SHP77 treated with DMSO at 0.1 percent for 48 hours (cell line): ENCODE data around the gene DBP.

Experiments used
- DNase-seq: peaks from one replicate; lab custom pipeline; 2025; lab: John Stamatoyannopoulos, UW

The DBP gene

DNA sequence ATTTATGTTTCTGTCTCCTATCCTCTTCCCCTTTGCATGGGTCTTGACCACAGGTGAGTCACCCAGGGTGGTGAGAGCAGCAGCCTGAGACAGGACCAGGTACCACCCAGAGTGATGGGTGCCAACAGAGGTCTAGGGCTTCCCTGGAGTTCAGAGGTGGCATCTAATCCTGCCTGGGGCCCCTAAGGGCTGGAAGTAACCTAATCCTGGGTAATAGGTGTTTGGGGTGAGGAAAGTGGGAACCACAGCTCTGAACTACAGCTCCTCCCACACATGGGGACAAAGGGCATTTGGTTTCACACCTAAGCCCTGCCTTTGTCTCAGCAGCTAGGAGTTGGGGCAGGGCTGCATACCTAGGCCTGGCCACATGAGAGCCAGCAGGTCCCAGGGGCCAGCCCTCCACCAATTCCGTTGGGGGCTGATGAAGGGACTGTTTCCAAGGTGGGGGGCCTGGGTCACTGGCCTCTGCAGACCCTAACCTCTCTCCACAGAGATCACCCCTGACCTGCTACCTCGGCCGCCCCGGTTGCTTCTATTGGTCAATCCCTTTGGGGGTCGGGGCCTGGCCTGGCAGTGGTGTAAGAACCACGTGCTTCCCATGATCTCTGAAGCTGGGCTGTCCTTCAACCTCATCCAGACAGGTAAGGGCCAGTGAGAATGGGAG, 9.8 kb downstream of the DBP start:
- DNase-seq, result no peak

DNA sequence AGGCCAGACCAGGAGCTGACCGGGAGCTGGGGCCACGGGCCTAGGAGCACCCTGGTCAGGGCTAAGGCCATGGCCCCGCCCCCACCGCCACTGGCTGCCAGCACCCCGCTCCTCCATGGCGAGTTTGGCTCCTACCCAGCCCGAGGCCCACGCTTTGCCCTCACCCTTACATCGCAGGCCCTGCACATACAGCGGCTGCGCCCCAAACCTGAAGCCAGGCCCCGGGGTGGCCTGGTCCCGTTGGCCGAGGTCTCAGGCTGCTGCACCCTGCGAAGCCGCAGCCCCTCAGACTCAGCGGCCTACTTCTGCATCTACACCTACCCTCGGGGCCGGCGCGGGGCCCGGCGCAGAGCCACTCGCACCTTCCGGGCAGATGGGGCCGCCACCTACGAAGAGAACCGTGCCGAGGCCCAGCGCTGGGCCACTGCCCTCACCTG, 11.3 kb downstream of the DBP start:
- DNase-seq, result no peak

DNA sequence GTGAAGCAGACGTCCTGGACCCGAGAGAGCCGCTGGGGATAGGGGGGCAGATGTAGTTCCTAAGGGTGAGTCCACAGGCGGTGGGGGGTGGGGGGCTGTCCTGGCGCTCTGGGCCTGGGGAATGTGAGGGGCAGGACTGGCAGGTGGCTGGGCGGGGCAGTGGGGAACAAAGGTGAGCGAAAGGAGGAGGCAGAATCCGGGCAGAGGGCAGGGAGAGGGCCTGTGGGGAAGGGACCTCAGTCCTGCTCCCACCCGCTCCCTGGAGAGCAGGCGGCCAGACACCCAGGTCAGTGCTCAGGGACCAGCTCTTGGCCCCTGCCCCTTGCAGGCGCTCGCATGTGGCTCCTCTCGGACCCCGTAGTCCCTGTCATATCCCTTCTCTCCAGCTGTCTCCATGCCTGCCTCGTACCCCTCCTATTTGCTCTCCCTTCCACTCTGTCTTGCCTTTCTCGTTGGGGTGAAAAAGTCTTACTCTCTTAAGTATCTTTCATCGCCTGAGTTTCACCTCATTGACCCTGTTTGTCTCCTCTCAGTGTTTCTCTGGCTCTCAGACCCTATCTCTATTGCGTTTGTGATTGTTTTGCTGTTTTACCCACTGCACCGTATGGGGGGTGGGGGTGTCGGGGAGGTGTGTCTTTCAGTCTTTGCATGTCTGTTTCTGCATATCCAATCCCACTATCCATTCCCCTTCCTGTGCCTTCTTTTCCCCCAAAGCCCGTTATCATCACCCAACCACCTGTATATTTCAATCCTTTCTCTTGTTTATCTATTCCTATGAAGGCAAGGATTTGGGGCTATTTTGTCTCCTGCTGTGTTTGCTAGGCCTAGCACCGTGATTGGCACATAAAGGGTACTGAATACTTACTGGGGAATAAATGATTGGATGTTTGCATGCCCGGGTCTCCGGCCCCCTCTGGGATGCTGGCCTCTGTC, 12.1 kb downstream of the DBP start:
- DNase-seq, result no peak

DNA sequence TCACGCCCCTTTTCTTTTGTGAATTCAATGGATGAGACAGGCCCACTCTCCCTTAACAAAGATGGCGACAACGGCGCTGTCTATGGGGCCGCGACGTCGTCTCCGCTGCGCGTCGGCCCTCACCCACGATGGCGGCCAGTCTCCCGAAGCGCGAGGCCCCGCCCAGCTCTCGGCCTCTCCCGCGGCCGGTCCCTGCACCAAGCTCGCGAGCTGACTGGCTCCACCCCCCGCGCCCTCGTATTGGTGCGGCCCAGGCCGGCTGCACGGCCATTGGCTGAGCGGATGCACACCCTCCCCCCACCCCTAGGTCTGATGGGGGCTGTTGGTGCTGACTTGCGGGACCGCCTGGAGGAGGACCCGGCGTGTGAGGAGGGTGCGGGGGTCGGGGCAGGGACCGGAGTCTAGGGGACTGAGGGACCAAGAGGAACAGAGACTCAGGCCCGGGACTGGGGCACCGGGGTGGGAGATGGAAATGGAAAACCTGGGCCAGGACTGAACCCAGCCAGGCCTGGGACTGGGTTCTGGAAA, 13.0 kb downstream of the DBP start:
- DNase-seq, result peak; percentile 96

DNA sequence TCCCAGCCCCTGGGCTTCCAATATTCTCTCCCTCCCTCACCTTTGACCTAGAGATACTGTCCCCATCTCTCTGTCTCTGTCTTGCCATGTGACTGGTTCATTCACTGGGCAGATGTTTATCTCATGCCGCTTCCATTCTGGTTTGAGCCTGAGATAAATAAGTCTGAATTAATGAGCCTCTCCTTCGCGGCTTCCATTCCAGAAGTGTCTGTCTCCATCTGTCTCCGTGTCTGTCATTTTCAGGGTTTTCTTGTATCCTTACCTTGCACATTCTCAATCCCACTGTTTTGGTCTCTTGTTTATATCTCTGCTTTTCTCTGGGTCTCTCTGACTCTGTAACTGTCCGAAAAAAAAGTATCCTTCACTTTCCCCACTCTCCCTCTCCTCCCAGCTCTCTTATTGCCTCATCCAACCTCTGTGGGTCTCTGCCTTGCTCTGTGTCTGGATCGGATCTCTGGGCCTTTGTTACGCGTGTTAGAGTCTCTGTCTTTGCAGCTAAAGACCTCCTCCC, 13.6 kb downstream of the DBP start:
- no peak for DNase-seq

DNA sequence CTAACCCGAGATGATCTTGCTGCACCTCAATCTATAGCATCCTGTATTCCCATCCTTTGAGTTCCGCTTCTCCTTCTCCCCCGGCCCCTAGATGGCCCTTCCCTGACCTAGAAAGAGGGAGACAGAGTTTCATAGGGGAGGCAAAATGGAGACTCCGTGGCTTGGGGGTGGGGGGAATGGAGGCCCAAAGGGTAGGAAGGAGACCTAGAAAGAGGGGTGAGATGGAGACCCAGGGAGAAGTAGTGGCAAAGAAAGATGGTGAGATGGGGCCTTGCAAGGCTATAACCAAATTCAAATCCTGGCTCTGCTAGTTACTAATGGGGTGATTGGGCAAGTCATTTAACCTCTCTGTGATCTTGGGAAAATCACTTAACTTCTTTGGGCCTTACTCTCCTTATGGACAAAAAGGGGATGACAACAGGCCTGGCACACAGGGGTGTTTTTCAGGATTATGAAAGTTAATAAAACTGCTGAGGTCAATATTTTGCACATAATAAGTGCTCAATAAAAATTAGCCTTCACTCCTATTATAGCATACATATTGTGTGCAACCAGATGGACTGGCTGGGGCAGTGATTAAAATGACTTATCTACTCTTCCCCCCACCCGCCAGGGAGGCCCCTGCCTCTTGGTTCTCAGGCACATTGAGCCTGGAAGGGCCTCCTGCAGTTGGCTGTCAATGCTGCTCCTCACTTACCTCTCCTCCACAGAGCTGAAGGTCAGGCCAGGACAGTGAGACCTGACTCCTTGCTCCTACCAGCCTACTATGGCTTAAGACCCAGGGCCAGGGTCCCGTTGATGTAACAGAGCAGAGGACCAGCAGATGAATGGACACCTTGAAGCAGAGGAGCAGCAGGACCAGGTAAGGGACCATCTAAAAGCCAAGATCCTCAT, 17.2 kb downstream of the DBP start:
- DNase-seq, result no peak

DNA sequence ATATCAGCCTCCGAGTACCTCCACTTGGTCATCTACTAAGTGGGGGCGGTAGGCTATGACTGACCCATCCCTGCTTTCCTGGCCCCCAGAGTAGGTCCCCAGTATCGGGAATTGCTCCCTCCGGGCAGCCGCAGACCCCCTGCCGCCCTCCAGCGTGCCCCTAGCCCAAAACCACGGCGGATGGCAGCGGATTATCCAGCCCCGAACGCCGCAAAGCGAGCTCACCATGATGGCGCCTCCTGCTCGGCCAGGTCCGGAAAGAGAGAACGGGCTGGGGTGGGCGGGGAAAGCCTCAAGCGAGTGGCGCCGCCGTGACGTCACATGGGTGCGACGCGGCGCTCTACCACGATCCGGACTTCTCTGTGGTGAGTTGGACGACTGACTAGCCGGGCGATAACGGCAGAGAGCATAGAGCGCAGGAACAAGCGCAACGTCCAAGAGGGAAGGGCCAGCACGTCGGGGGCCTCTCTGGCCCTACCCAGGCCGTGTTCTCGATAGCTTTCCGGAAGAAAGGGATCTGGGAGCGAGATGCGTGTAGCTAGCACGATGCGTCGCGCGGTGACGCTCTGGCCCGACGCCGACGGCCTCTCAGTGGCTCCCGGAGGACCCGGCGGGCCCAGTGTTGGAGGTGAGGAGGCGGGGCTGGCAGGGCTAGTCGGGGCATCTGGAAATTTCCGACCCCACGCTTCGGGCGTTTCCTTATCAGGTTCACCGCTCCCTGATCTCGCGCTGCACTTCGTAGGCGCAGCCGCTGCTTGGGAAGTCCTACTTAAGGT, 18.1 kb downstream of the DBP start, which contains the start of the genes RPL18 and SPHK2:
Gene RPL18 (minus strand): TSS at position 263 of the 776 bp plus-strand sequence. CDS start 35 bp downstream, at position 228.
Gene SPHK2 (plus strand): TSS at position 591 of the 776 bp plus-strand sequence. CDS start 1,009 bp downstream, outside the sequence.
- DNase-seq, result peak; percentile 97

DNA sequence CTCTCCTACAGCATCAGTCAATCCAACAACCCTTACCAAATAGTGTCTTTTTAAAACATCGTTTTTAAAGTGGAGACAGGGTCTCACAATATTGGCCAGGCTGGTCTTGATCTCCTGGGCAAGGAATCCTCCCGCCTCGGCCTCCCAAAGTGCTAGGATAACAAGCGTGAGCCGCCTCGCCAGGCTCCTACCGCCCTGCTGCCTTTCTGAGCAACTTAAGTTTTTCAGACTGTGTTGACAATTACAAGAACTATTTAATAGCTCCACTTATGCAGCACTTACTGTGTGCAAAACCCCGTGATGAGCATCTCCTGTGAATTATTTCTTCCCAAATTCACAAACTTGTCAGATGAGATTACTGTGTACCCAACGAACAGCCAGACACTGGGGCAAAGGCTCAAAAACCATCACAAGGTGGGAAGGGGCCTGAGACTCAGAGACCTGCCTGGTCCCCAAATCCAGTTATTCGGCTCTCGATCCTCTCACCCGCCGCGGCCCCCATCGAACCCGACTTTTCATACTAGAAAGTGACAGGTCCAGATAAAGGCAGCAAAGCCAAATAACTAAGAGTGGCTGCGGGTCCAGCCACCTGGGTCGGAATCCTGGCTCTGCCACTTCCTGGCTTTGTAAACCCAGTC, 18.8 kb downstream of the DBP start:
- DNase-seq, result no peak

DNA sequence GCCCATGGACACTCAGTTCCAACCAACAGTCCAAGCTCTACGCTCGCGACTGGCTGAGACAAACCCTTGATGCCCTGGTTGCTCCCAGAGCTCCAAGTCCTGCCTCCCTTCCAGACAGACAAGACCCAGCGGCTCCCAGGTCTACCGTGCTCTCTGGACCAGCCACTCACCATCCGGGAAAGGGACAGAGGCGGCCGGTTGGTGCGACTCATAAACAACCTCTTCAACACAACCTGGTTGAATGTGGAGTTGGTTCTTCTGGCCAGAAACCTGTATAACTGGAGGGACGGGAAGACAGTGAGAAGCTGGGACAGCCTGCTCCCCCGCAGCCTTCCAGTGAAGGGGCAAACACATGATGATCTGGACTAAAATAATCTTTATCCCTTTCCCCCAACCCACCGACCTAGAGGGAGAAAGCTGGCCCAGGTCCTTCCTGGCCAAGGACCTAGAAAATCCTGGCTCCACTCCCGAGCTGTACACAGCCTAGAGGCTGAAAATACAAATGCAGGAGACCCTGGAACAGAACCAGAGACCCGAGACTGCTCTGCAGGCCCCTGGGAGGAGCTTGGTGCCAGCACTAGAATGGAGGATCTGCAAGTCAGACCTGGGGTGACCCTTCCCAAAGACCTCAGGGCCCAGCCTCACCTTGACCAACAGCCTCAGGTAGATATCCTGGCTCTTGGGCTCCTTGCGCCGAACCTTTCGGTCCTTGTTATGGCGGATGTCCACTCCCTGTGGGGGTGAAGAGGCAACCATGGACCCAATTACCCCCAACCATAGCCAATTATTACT, 19.8 kb downstream of the DBP start:
- DNase-seq, result no peak

DNA sequence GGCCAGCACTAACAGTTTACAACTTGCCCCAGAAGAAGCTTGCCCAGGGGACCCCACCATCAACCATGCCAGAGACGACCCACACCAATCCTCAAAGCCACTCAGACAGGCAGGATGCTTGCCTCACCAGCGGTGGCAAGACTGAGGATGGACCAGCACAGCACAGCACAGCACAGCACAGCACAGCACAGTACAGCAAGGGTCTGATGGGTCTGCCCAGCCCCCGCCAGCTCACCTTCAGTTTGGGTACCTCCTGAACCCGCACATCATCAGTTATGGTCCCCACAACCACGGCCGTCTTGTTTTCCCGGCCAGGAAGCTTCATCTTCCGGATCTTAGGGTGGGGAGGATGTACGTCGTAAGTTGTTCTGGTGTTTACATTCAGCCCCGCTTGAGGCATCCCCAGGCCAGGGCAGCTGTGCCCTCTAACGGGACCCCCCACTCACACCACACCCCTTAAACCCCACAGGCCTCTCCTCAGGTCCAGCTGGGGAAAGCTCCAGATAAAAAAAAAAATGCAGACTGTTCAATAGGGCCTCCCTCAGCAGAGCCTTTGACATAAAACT, 20.6 kb downstream of the DBP start:
- no peak for DNase-seq

DNA sequence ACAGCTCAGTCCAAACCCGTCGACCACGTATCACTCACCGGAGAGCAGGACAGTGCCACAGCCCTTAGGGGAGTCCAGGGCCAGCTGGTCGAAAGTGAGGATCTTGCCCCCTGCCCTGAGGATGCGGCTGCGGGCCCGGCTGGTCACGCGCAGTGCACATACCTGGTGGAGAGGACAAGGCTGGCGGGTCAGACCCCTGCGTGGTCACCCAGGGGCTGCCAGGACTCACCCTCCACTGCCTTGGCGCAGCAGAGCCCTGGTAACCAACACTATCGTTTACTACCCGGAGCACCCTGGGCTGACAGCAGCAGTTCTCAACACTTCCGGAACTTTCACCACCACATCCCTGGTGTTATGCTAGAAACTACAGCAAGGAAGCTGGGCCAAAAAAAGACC, 21.1 kb downstream of the DBP start:
- DNase-seq, result no peak

DNA sequence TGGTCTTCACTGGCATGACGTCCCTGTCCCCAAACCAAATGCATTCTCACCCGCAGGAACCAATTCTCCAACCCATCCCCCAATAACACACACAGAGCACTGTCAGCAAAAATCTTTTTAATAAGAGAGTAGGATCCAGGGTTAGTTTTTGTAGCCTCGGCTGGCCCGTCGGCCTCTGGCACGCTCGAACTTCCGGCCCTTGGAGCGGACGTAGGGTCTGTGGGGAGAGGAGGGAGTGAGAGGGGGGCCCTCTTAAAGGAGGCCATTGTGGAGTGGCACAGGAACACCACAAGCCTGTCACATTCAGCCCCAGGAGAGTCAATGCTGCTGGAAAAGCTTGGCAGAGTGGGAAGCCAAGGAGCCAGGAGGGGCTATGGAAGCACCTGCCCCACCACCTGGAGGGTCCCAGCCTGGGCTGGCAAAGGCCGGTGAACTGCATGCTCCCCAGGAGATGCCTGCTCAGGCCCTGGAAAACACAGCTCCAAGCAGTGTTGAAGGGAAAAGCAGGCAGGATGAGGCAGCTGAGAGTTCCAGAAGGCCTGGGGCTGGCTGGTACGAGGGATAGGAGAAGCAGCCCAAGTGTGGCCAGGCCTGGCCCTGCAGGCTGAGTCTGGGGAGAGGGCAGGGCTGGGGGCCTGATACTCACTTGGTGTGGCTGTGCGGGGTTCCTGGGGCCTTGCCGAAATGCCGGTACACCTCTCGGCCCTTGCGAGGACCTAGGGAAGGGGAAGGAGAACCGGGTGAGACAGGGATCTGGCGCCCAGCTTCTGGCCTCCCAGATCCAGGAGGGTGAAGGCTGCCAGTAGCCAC, 21.7 kb downstream of the DBP start:
- DNase-seq, result no peak

DNA sequence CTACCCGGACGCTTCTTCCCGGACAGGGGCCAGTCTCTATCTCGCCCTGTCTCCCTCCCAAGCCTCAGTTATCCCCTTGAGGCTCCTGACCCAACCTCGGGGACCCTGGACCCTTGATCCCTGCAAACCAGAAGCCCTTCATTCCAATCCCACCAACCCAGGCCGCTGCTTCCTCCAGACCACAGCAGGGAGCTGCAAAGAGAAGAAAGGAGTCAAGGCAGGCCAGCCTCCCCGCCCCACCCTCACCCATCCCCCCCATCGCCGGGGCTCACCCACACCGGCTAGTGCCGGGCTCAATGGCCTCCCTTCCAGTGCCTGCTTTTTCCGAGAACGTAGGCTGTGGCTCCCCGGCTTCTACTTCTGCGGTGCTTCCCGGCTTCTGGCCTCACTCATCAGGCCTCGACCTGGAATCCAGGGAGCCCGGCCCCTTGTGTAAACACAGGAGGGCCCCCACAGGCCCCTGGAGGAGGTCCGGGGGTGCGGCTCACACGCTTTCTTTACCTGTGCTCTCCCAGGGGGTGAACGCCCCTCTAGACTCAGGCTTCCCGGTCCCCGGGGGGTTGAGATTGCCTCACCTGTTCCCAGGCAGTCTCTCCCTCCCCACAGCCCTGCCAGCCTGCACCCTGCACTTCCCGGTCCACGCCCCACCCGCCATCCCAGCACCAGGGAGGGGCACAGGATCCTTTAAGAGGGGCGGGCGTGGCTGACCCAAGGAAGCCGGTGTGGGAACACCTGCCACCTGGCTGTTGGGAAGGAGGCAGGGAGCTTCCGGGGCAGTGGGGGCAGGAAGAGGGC, 22.5 kb downstream of the DBP start, which contains the start of gene FAM83E:
Gene FAM83E (minus strand): TSS at position 641 of the 795 bp plus-strand sequence. CDS start 1,704 bp downstream, outside the sequence.
- DNase-seq, result no peak

DNA sequence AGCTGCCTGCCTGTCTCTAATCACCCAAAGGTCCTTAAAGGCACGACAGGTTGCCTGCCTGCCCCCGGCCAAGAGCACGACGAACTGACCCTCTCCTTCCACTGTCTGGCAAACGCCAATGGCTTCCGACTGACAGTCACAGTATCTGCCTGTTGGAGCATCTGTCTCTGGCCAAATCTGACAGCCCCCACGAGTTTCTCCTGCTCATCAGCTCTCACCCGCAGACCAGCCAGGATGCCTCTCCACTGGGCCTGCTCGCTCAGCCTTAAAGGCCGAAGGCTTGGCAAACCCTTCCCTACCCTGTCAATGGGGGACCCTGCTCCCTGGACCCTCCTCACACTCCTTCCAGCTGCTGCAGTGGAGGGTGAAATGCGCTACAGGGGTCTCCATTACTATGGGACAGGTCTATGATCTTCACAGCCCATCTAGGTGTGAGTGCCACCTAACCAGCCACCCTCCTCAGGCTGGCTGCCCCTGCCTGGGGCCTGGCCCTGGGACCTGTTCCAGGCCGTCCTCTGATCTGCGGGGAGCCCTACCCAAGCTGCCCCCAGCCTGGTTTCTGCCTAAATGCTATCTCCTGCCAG, 23.2 kb downstream of the DBP start:
- DNase-seq, result no peak

DNA sequence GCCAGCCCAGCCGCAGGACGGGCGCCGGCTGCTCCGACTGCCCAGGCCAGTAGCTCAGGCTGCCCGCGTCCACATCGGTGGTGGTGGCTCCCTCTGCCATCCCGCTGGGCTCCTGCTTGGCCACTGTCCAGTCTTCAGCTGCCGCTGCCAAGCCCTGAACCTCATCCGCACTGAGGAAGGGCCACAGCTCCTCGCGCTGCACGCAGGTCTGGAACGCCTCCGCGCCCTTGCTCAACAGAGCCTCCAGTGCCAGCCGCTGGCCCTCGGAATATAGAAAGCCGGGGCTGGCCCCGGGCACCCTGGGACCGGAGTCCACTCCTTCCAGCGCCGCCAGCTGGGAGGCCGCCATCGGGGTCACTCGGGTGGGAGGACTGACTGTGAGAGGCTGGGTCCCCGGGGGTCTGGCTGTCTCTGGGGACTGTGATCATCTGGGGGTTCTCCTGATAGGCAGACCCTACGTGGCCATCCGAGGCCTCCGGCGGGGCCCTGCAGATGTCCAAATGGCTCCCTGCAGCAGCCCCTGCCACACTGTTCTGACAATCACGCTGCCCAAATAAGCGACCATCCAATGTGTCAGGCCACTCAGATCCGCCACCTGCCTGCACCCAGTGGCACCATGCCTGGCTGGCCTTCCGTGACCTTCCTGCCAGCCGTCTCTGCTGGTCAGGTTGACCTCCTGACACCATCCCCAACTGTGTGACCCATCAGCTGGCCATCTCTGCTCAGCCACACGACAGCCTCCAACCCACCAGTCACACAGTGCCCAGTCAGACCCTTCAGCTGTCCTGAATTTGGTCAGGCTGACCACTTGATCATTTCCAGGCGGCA, 23.9 kb downstream of the DBP start:
- no peak for DNase-seq

DNA sequence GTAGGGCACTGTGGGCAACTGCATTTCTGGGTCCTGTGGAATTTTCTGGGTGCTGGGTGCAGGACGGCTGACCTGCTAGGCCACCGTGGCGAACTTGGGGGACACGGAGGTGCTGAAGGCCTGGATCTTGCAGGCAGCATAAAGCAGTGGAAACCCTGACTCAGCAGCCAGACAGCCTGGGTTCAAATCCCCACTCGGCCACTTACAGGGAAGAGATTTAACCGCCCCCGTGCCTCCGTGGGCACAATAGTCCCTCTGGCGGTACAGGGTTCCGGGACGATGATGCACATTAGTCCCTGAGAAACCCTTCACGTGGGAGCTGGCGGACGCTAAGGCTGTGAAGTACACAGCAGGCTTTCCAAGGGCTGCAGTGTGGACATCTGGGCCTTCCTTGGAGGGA, 25.3 kb downstream of the DBP start:
- no peak for DNase-seq
